Activated T-helper 17 cell treated with anti-CD3 and anti-CD28 coated beads, Interleukin-2, amount 50 U/mL, for 72 hours (primary cell): ENCODE measurements around the gene CYP4B1. TPM values are rescaled to one million over a fixed set of nuclear protein-coding genes. Genes with fewer than 3 reads are reported as not detected.

Source experiments
- ATAC-seq: fragments of 150-1000 bp; cut with Tn5 transposase; replicated peaks from 2 replicates; pipeline ENCODE4 v1.10.0; 2021; ENCODE audit warnings: mild to moderate bottlenecking, moderate library complexity
- H3K27ac Mint-ChIP-seq: one replicate; pipeline ENCODE4 v1.8.0; 2022; ENCODE audit warnings: mixed read lengths
- H3K27me3 Mint-ChIP-seq: one replicate; pipeline ENCODE4 v1.8.0; 2022; ENCODE audit warnings: mixed read lengths
- H3K36me3 Mint-ChIP-seq: one replicate; pipeline ENCODE4 v1.8.0; 2022; ENCODE audit warnings: low read depth, mild to moderate bottlenecking, mixed read lengths
- H3K4me1 Mint-ChIP-seq: one replicate; pipeline ENCODE4 v1.8.0; 2022; ENCODE audit warnings: mixed read lengths
- H3K4me3 Mint-ChIP-seq: one replicate; pipeline ENCODE4 v1.8.0; 2022; ENCODE audit warnings: mild to moderate bottlenecking, mixed read lengths
- H3K9me3 Mint-ChIP-seq: one replicate; pipeline ENCODE4 v1.8.0; 2022; ENCODE audit warnings: mixed read lengths
- total RNA-seq, 2 donors: library from RNA; stranded (reverse); gene quantifications; one replicate each; pipeline ENCODE4 v1.2.3, GENCODE V29; 2022

CYP4B1 gene
- total RNA-seq, 2 donors from 2014 or later, result 0.56 TPM; not detected in 1

GRCh38 chr1:46804926-46805325, 6.1 kb downstream of the CYP4B1 start:
- Mint-ChIP-seq H3K36me3 (no peaks in the 10 kb centered on the region), H3K4me3 (no peak overlapping the region), H3K27ac (peak overlapping the region; percentile 48), H3K4me1 (no peaks in the 10 kb centered on the region), H3K9me3 (no peaks in the 10 kb centered on the region), H3K27me3 (peaks cover 5% of the 10 kb centered on the region)
- ATAC-seq, result no peak

GRCh38 chr1:46805755-46806154, 6.9 kb downstream of the CYP4B1 start:
- no peak for ATAC-seq
- Mint-ChIP-seq H3K36me3 (no peaks in the 10 kb centered on the region), H3K27me3 (peaks cover 5% of the 10 kb centered on the region), H3K4me1 (no peaks in the 10 kb centered on the region), H3K9me3 (no peaks in the 10 kb centered on the region), H3K27ac (no peak overlapping the region), H3K4me3 (no peak overlapping the region)

- H3K36me3 Mint-ChIP-seq, result no peaks in the 10 kb centered on the region
- peaks cover 3% of the 10 kb centered on the region for H3K4me1 Mint-ChIP-seq
- no peaks in the 10 kb centered on the region for H3K9me3 Mint-ChIP-seq
- H3K4me3 Mint-ChIP-seq, result no peak overlapping the region
- no peak overlapping the region for H3K27ac Mint-ChIP-seq
- no peak for ATAC-seq
- H3K27me3 Mint-ChIP-seq, result peaks cover 5% of the 10 kb centered on the region
Observed at GRCh38 chr1:46806196-46807020, 7.6 kb downstream of the CYP4B1 start.

- Mint-ChIP-seq H3K27ac (no peak overlapping the region), H3K36me3 (no peaks in the 10 kb centered on the region), H3K9me3 (no peaks in the 10 kb centered on the region), H3K27me3 (peaks cover 5% of the 10 kb centered on the region), H3K4me3 (no peak overlapping the region), H3K4me1 (peaks cover 3% of the 10 kb centered on the region)
- no peak for ATAC-seq
Observed at GRCh38 chr1:46807046-46807972, 8.5 kb downstream of the CYP4B1 start.

GRCh38 chr1:46809071-46809470, 10.2 kb downstream of the CYP4B1 start:
- Mint-ChIP-seq H3K27ac (no peak overlapping the region), H3K4me1 (peaks cover 3% of the 10 kb centered on the region), H3K27me3 (peaks cover 5% of the 10 kb centered on the region), H3K36me3 (no peaks in the 10 kb centered on the region), H3K9me3 (no peaks in the 10 kb centered on the region), H3K4me3 (no peak overlapping the region)
- no peak for ATAC-seq

- no peaks in the 10 kb centered on the region for H3K36me3 Mint-ChIP-seq
- H3K4me3 Mint-ChIP-seq, result no peak overlapping the region
- H3K27ac Mint-ChIP-seq, result no peak overlapping the region
- ATAC-seq, result no peak
- no peaks in the 10 kb centered on the region for H3K9me3 Mint-ChIP-seq
- H3K4me1 Mint-ChIP-seq, result peaks cover 3% of the 10 kb centered on the region
- H3K27me3 Mint-ChIP-seq, result peaks cover 5% of the 10 kb centered on the region
Observed at GRCh38 chr1:46809904-46810303, 11.1 kb downstream of the CYP4B1 start.

- H3K27me3 Mint-ChIP-seq, result peaks cover 5% of the 10 kb centered on the region
Observed at GRCh38 chr1:46810596-46810995, 11.8 kb downstream of the CYP4B1 start.

GRCh38 chr1:46811053-46811452, 12.2 kb downstream of the CYP4B1 start:
- H3K27ac Mint-ChIP-seq, result no peak overlapping the region
- ATAC-seq, result no peak

More at GRCh38 chr1:46810596-46810995, 11.8 kb downstream of the CYP4B1 start:
- no peak overlapping the region for H3K27ac Mint-ChIP-seq
- no peak overlapping the region for H3K4me3 Mint-ChIP-seq
- ATAC-seq, result no peak
- H3K4me1 Mint-ChIP-seq, result peaks cover 3% of the 10 kb centered on the region
- H3K9me3 Mint-ChIP-seq, result no peaks in the 10 kb centered on the region
- H3K36me3 Mint-ChIP-seq, result no peaks in the 10 kb centered on the region

GRCh38 chr1:46812065-46812963, 13.5 kb downstream of the CYP4B1 start:
- no peak for ATAC-seq
- H3K27me3 Mint-ChIP-seq, result peaks cover 3% of the 10 kb centered on the region
- H3K36me3 Mint-ChIP-seq, result no peaks in the 10 kb centered on the region
- H3K27ac Mint-ChIP-seq, result no peak overlapping the region
- H3K9me3 Mint-ChIP-seq, result no peaks in the 10 kb centered on the region
- H3K4me3 Mint-ChIP-seq, result no peak overlapping the region
- peaks cover 3% of the 10 kb centered on the region for H3K4me1 Mint-ChIP-seq

More at GRCh38 chr1:46811053-46811452, 12.2 kb downstream of the CYP4B1 start:
- peaks cover 5% of the 10 kb centered on the region for H3K27me3 Mint-ChIP-seq
- H3K36me3 Mint-ChIP-seq, result no peaks in the 10 kb centered on the region
- no peaks in the 10 kb centered on the region for H3K9me3 Mint-ChIP-seq
- peaks cover 3% of the 10 kb centered on the region for H3K4me1 Mint-ChIP-seq
- no peak overlapping the region for H3K4me3 Mint-ChIP-seq

GRCh38 chr1:46812996-46813857, 14.4 kb downstream of the CYP4B1 start:
- Mint-ChIP-seq H3K4me1 (peaks cover 3% of the 10 kb centered on the region), H3K27me3 (no peaks in the 10 kb centered on the region), H3K36me3 (no peaks in the 10 kb centered on the region), H3K9me3 (no peaks in the 10 kb centered on the region), H3K27ac (no peak overlapping the region), H3K4me3 (no peak overlapping the region)
- ATAC-seq, result no peak

GRCh38 chr1:46813858-46814396, 15.1 kb downstream of the CYP4B1 start:
- Mint-ChIP-seq H3K27me3 (no peaks in the 10 kb centered on the region), H3K36me3 (no peaks in the 10 kb centered on the region), H3K9me3 (no peaks in the 10 kb centered on the region), H3K4me1 (peaks cover 3% of the 10 kb centered on the region), H3K27ac (no peak overlapping the region), H3K4me3 (no peak overlapping the region)
- ATAC-seq, result no peak

GRCh38 chr1:46815133-46815532, 16.3 kb downstream of the CYP4B1 start:
- H3K27ac Mint-ChIP-seq, result no peak overlapping the region
- H3K9me3 Mint-ChIP-seq, result no peaks in the 10 kb centered on the region
- peaks cover 3% of the 10 kb centered on the region for H3K4me1 Mint-ChIP-seq
- H3K36me3 Mint-ChIP-seq, result no peaks in the 10 kb centered on the region
- no peak overlapping the region for H3K4me3 Mint-ChIP-seq
- no peaks in the 10 kb centered on the region for H3K27me3 Mint-ChIP-seq
- ATAC-seq, result no peak

GRCh38 chr1:46816930-46817329, 18.1 kb downstream of the CYP4B1 start:
- ATAC-seq, result no peak
- no peaks in the 10 kb centered on the region for H3K27me3 Mint-ChIP-seq
- no peak overlapping the region for H3K4me3 Mint-ChIP-seq
- no peaks in the 10 kb centered on the region for H3K4me1 Mint-ChIP-seq
- no peaks in the 10 kb centered on the region for H3K36me3 Mint-ChIP-seq
- no peaks in the 10 kb centered on the region for H3K9me3 Mint-ChIP-seq
- H3K27ac Mint-ChIP-seq, result no peak overlapping the region
